GM19372 (cell line): ENCODE results near the gene GMDS.
A peak's percentile ranks its signal among the peaks of the same experiment; 100 is the strongest.
"Not testable (repeated sequence)": the region's sequence is repeated elsewhere in the genome, so short reads cannot be mapped to it uniquely, and the experiment has no call there.

Experiments used
- ATAC-seq: cut with Tn5 transposase; IDR thresholded peaks from one replicate; pipeline ENCODE4 v1.9.1; 2021; ENCODE audit warnings: mild to moderate bottlenecking, low read depth, moderate library complexity; ENCODE audit not compliant: unreplicated experiment

Gene GMDS

DNA sequence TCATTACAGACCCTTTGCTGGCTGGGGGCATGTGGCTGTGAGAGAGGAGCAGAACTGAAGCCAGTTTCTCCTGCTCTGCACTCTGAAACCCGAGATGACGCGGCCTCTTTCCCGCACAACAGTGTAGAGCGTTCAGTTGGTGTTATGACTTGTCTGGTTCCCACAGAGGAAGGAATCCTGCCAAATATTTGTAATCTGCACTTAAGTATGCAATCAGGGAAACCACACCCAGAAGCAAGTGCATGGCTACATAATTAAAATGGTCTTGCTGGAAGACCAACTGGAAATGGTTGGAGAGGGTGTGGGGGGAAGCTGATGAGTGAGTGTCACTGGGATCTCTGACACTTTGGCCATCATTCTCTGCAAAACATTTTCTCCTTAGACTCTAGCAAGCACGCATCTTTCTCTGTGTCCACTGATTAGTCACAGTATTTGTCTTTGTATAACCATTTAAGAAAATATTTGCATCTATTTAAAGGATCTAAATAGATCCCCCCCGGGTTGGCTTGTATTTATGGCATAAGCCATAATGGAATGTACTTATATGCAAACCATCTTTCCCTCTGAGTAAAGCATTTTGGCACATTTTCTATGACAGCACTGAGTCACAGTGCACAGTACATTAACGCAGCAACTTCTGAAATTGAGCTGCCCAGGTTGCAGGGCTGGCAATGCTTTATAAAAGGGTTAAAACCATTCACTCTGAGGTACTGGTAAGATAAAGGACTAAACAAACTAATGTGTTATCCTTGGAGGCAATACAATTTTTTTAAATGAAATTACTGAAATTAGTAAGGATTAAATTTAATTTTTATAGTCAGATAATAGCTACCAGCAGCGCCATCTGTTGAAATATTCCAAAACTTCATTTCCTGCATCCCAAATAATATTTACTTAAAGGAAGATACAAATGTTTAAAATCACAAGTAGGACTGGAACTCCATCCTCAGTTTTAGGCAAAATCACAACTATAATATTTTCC, 559.0 kb downstream of the GMDS start:
- ATAC-seq = no peak

DNA sequence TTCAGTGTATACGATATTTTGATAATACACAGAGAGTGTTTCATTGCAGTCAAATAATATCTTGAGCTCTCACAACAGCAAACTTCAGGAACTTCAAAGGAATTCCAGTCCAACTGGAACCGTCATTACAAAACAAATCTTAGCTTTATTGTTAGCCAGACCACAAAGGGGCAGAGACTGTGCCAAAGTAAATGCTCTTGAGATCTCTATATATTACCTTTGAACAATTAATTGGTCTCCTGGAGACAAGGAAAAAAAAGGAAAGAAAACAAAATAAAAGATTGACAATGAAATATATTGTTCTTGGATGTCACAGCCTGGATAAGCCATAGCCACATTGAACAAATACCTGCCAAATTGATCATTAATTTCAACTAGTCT, 565.7 kb downstream of the GMDS start:
- no peak for ATAC-seq

- no peak for ATAC-seq
Observed at GRCh38 chr6:1679031-1679687, 566.2 kb downstream of the GMDS start.

DNA sequence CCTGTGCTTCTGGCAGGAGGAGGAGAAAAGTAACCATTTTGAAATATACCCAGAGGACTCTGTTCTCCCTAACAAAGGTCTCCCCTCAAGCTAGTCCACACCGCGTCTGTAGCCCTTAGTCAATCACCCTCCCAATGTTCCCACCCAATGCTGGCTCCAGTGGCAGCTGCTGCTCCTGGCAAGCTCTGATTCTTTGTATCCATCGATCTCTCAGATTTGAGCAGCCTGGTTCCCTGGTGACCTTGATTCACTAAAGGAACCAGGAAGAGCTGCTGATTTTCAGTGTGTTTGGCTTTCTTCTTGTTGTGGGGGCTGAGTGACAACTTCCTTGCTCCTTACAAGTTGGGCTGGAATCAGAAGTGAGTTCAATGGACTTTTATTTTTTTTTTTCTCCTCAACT, 567.2 kb downstream of the GMDS start:
- ATAC-seq = no peak

DNA sequence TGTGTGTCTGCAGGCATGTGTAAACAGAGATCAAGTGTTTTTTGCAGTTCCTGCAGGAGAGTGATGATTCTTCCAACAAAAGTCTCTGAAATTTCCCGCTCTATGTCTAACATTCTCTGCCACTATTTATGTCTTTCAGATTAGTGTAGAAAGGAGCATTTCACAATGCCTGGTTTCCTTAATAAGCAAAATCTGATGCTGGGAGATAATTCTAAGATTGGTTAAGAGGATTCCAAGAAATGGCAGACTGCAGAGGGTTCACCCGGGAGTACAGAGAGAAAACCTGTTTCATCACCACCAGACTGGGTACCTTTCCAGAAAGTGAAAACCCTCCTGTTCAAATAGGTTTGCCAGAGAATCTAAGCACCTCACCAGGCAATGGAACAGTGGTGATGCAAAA, 573.0 kb downstream of the GMDS start:
- ATAC-seq = no peak

- no peak for ATAC-seq
Observed at GRCh38 chr6:1670711-1671462, 574.5 kb downstream of the GMDS start.

DNA sequence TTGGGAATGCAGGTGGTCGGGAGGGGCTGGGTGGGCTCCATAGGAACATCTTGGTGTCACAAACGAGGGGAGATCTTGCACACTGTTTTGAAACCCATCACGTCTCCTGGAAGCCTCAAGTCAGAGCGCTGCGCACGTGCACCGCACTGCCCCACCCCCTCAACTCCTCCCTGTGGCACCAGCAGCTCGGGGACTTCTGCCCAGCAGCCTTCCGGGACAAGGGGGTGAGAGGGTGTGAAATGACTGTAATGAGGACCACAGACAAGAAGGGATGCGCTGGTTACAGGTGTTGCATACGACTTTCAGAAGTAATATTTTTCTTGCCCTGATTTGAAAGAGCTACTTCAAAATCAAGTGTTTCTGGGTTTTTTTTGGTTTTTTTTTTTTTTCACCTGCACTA, 575.4 kb downstream of the GMDS start:
- no peak for ATAC-seq

- ATAC-seq = not testable (repeated sequence)
Observed at GRCh38 chr6:1668456-1668855, 576.9 kb downstream of the GMDS start.

DNA sequence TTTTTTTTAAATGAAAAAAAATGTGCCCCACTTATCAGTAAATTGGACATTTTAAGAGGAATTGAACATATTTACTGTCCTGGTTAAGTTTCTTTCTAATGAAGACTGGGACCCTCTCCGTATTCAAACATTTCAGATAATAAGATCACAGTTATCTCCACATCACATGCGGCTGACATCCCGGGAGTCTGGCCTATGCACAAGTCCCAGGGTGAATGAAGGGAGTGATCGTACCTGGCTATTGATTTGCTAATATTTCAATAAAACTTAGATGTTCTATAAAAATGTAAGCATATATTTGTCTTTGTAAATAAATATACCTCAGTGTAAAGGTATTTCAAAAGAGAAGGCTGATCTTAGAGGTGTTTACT, 577.6 kb downstream of the GMDS start:
- ATAC-seq = no peak

DNA sequence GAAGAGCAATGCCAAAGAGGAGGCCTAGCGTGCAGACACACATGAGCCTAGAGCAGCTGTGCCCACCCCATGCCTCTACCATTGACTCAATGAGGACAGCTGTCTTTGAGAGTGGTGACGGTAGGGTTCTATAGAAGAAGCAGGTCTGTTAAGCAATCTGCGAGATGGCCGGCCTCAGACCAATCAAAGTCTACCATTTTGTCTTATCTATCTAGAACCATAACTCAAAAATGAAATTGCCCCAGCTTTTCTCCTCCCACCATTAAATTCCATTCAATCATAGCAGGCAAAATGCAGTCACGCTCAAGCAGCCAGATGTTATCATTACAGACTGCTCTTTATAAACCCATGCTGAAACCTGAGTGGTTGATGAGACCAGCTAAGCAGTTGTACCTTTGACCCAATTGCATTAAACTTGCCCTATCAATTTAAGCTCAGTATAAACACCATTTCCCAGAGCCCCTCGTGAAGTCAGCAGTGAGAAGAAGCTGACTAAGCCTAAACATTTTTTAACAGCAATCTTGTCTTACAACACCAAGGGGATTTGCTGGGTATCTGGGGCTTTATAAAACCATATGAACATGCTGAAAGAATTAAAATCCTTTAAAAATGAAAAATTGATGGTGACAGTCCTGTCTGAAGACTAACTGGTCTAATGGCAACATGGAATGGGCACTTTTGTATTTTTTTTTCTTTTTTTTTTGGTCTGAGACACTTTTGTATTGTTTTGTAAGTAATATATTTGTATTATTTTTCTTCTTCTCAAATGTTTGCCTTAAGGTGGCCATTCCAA, 578.2 kb downstream of the GMDS start:
- ATAC-seq = no peak

DNA sequence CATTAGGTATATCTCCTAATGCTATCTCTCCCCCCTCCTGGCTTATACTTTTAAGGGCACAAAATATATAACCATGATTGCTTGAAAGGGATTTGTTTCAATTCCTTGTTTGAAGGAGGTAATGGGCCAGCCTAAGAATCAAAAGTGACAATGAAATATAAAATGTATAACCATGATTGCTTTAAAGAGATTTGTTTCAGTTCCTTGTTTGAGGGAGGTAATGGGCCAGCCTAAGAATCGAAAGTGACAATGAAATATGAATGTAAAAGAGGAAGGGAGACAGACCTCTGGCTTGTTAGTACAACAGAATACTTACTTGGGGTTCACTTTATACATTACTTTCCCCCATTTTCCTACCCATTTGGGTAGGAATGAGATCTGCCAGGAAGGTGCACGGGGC, 580.2 kb downstream of the GMDS start:
- peak; percentile 96 for ATAC-seq

DNA sequence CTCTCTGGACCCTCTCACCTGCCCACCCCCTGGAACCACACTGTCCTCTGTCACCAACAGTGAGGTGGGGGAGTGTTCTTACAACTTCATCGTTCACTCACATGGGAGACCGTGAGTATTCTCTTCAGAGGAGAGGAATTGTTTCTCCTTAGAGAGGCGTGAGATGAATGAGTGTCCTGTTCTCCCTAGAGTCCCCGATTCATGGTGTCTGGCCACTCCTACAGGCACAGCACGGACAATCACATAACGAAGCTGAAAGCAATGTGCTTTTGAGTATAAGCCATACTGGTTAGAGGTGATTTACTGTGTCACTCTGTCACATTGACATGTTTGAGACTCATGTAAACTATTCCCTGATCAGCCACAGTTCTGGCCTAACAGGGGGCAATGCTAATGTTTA, 581.1 kb downstream of the GMDS start:
- ATAC-seq = no peak

DNA sequence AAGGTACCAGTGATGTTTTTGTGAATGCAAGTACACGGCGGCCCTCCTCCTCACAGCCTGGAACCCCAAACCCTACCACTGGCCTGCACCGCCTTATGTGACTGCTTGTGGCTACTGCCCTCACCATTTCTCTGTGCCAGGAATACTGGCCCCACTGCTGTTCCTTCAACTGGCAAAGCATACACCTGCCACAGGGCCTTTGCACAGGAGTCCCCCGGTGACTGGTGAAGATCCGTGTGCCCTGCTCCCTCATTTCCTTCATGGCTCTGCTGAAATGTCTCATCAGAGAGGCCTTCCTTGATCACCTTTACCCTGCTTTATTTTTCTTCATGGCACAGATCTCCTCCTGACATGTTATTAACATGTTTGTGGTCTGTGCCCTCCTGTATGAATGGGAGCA, 581.9 kb downstream of the GMDS start:
- no peak for ATAC-seq

- ATAC-seq = no peak
Observed at GRCh38 chr6:1662534-1662933, 582.9 kb downstream of the GMDS start.

DNA sequence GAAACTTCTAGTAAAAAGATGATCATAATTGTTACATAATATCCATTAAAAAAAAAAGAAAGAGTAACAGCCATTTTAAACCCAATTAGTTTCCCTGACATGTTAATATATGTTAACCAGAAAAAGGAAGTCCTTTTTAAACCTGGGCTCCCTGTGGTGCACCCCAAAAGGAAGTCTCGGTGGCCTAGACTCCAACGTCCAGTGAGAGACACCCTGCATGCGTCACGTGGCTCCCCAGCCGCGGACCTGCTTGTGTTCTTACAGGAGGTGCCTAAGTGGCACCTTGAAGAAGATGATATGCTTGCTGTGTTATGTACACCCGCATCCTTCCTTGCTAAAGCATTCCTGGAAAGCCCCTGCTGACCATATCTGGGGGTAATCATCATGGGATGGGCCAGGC, 585.6 kb downstream of the GMDS start:
- ATAC-seq = no peak

GRCh38 chr6:1658212-1659005, 587.0 kb downstream of the GMDS start:
- no peak for ATAC-seq

- no peak for ATAC-seq
Observed at GRCh38 chr6:1657771-1658165, 587.6 kb downstream of the GMDS start.

DNA sequence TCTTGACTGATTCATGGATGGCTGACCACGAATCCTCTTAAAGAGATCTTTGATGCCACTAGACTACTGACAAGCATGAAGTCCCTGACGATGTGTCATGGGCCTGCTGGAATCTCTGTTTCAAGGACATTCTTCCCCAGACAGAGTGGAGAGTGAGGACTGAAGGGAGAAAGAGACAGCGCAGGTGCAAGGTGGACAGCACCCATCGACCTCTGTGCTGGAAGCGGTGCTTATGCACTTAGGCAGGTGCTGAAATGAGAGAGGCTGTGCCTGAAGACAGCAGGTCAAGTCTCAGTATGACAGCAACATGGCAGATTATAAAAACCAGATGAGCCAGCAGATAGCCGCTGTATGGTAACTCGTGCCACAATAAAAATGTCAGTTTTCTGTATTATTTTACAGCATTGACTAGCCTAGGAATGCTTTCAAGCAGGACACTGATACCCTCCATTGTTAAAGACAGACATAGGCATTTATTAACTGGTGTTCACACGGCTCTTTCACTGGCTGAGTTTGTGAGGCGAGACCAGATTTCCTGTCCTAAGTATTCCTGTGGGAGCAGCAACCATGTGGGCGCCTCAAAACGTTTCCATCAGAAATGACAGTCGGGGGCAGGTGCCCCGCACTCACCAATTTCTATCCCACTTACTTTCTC, 588.2 kb downstream of the GMDS start:
- no peak for ATAC-seq

GRCh38 chr6:1654054-1654453, 591.4 kb downstream of the GMDS start:
- ATAC-seq = no peak
